Activated T-helper 17 cell treated with anti-CD3 and anti-CD28 coated beads, Interleukin-2, amount 50 U/mL, for 72 hours (primary cell): ENCODE measurements around the gene CDH5. TPM values are rescaled to one million over a fixed set of nuclear protein-coding genes. Genes with fewer than 3 reads are reported as not detected.

ENCODE experiments used
- ATAC-seq: fragments of 150-1000 bp; cut with Tn5 transposase; replicated peaks from 2 replicates; pipeline ENCODE4 v1.10.0; 2021; ENCODE audit warnings: mild to moderate bottlenecking, moderate library complexity
- H3K27ac Mint-ChIP-seq: one replicate; pipeline ENCODE4 v1.8.0; 2022; ENCODE audit warnings: mixed read lengths
- H3K27me3 Mint-ChIP-seq: one replicate; pipeline ENCODE4 v1.8.0; 2022; ENCODE audit warnings: mixed read lengths
- H3K36me3 Mint-ChIP-seq: one replicate; pipeline ENCODE4 v1.8.0; 2022; ENCODE audit warnings: low read depth, mild to moderate bottlenecking, mixed read lengths
- H3K4me1 Mint-ChIP-seq: one replicate; pipeline ENCODE4 v1.8.0; 2022; ENCODE audit warnings: mixed read lengths
- H3K4me3 Mint-ChIP-seq: one replicate; pipeline ENCODE4 v1.8.0; 2022; ENCODE audit warnings: mild to moderate bottlenecking, mixed read lengths
- H3K9me3 Mint-ChIP-seq: one replicate; pipeline ENCODE4 v1.8.0; 2022; ENCODE audit warnings: mixed read lengths
- total RNA-seq, 2 donors: library from RNA; stranded (reverse); gene quantifications; one replicate each; pipeline ENCODE4 v1.2.3, GENCODE V29; 2022

CDH5 gene
- total RNA-seq, 2 donors from 2014 or later, result not detected

DNA sequence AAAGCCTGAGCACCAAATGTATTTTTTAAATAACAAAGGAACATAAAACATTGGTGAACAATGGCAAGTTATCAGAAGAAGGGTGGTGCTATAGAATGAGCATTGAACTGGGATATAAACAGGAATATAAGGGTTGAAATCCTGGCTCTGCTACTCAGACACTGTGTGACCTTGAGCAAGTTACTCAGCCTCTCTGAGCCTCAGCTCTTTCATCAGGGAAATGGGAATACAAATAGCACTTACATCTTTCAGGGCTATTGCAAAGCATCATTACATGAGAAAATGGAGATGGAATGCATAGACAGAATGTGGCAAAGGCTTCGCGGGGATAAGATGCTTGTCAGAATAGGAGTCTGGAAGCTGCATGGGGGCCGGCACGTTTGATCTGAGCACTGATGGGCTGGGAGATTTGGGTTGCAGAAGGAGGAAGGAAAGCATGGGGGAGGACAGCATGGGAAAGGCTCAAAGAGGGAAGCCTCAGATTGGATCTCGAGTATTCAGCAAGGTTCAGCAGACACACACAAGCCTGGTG, 4.8 kb upstream of the CDH5 start:
- no peaks in the 10 kb centered on the region for H3K36me3 Mint-ChIP-seq
- H3K9me3 Mint-ChIP-seq, result no peaks in the 10 kb centered on the region
- peaks cover 5% of the 10 kb centered on the region for H3K4me1 Mint-ChIP-seq
- peaks cover 53% of the 10 kb centered on the region for H3K27me3 Mint-ChIP-seq
- no peak overlapping the region for H3K27ac Mint-ChIP-seq
- ATAC-seq, result no peak
- H3K4me3 Mint-ChIP-seq, result no peak overlapping the region

DNA sequence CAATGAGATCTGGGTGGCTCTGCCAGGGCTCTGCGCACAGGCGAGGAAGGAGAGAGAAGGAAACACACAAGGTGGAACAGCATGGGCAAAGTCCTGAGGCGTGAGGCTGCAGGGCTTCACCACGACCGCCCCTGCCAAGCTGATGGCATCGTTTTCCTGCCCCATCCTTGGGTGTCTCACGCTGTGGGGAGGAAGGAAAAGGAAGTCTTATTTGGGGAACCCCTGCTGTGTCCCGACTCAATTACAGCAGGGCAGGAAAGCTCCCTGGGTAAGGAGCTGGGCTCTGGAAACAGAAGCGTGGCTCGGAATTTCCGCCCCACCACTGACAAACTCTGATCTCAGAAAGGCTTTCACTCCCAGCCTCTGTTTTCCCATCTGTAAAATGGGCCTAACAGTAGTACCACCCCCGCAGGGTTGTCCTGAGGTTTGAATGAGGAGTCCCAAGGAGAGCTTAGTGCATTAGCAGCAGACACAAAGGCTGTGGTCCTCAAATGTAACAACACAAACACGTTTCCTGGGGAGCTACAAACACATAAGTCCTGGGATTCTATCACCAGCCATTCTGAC, 3.2 kb upstream of the CDH5 start:
- H3K36me3 Mint-ChIP-seq, result no peaks in the 10 kb centered on the region
- H3K27me3 Mint-ChIP-seq, result peaks cover 46% of the 10 kb centered on the region
- no peaks in the 10 kb centered on the region for H3K9me3 Mint-ChIP-seq
- ATAC-seq, result no peak
- H3K27ac Mint-ChIP-seq, result no peak overlapping the region
- no peak overlapping the region for H3K4me3 Mint-ChIP-seq
- H3K4me1 Mint-ChIP-seq, result no peaks in the 10 kb centered on the region

DNA sequence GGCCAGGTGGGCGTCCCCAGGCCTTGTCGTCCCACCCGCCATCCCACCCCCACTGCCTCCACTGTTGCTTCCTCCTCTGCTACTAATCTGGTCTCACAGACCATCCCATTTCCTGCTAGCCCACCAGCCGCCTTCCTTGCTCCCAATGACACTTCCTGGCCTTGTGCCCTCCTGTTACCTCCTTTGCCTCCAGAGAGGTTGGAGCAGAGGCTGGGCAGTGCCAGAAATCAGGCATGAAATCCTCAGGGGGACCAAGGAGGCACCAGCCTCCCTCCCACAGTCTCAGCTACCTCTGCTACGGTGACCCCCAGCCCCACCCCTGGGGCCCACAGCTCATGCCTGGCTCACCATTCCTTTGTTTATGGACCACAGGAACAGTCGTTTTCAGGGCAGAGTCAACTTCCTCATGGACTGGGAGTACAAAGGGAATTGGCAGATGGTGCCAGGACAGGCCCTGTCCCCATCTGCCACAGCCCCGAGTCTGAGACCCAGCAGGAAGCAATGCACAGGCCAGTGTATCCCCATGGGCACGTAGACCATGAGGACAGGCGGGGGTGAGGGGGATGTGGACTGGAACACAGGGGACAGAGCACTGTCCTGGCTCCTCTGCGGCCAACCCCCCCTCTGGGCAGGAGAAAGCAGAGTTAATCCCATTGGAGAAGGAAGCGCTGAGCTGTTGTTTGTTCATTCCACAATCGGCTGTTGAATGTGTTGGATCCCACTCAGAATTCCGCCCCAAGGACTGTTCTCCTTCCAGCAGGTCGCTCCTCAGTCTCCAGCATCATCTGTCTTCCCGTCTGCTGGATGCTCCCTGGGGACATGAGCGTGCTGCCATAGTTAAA, 2.2 kb upstream of the CDH5 start:
- no peak overlapping the region for H3K4me3 Mint-ChIP-seq
- H3K9me3 Mint-ChIP-seq, result no peaks in the 10 kb centered on the region
- H3K36me3 Mint-ChIP-seq, result no peaks in the 10 kb centered on the region
- H3K4me1 Mint-ChIP-seq, result no peaks in the 10 kb centered on the region
- ATAC-seq, result no peak
- peak overlapping the region; percentile 43 for H3K27ac Mint-ChIP-seq
- H3K27me3 Mint-ChIP-seq, result peaks cover 46% of the 10 kb centered on the region

DNA sequence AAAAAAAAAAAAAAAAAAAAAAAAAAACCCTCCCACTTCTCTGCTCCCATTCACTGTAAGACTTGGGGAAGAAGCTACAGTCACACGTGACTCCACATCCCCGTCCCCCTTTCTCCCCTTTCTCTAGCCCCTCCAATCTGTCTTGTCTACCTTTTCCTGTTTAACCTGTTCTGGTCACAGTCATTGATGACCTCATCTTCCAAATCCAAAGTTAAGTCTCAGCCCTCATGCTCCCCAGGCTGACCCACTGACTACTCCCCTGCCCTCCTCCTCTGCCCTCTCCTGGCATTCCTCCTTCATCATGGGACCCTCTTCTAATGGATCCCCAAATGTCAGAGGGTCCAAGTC, 1.6 kb upstream of the CDH5 start:
- no peak for ATAC-seq
- Mint-ChIP-seq H3K36me3 (no peaks in the 10 kb centered on the region), H3K27me3 (peaks cover 42% of the 10 kb centered on the region), H3K9me3 (no peaks in the 10 kb centered on the region), H3K27ac (no peak overlapping the region), H3K4me1 (no peaks in the 10 kb centered on the region), H3K4me3 (no peak overlapping the region)

GRCh38 chr16:66365651-66366050, 840 bp upstream of the CDH5 start:
- no peak for ATAC-seq
- Mint-ChIP-seq H3K36me3 (no peaks in the 10 kb centered on the region), H3K27me3 (peaks cover 45% of the 10 kb centered on the region), H3K4me3 (no peak overlapping the region), H3K9me3 (no peaks in the 10 kb centered on the region), H3K27ac (no peak overlapping the region), H3K4me1 (no peaks in the 10 kb centered on the region)

- H3K4me1 Mint-ChIP-seq, result no peaks in the 10 kb centered on the region
- peaks cover 26% of the 10 kb centered on the region for H3K27me3 Mint-ChIP-seq
- H3K27ac Mint-ChIP-seq, result no peak overlapping the region
- no peak for ATAC-seq
- H3K36me3 Mint-ChIP-seq, result no peaks in the 10 kb centered on the region
- no peak overlapping the region for H3K4me3 Mint-ChIP-seq
- no peaks in the 10 kb centered on the region for H3K9me3 Mint-ChIP-seq
Measured at GRCh38 chr16:66367968-66368891, 1.7 kb downstream of the CDH5 start.

DNA sequence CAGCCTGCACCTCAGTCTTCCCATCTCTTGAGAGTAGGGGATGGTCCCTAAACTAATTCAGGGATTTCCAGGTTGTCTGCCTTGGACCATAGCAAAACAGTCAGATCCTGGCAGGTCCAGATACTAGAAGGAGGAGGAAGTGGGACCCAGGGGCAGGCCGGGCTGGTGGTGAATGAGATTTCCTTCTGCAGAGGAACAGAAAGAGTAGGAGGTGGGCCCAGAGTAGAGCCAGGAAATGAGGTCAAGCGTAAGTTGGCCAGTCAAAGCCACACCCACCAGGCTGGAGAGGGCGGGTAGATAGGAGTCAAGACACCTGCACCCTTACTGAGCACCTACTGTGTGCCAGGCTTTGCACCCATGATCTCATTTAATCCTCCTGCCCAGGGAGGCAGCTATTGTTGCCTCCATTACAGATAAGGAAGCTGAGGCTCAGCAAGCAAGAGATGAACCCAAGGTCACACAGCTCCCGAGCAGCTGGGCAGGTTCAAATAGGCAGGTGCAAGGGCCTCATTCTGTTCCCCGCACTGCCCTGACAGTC, 2.6 kb downstream of the CDH5 start:
- Mint-ChIP-seq H3K4me3 (no peak overlapping the region), H3K36me3 (no peaks in the 10 kb centered on the region), H3K27me3 (peaks cover 20% of the 10 kb centered on the region), H3K4me1 (no peaks in the 10 kb centered on the region), H3K9me3 (no peaks in the 10 kb centered on the region), H3K27ac (no peak overlapping the region)
- ATAC-seq, result no peak

DNA sequence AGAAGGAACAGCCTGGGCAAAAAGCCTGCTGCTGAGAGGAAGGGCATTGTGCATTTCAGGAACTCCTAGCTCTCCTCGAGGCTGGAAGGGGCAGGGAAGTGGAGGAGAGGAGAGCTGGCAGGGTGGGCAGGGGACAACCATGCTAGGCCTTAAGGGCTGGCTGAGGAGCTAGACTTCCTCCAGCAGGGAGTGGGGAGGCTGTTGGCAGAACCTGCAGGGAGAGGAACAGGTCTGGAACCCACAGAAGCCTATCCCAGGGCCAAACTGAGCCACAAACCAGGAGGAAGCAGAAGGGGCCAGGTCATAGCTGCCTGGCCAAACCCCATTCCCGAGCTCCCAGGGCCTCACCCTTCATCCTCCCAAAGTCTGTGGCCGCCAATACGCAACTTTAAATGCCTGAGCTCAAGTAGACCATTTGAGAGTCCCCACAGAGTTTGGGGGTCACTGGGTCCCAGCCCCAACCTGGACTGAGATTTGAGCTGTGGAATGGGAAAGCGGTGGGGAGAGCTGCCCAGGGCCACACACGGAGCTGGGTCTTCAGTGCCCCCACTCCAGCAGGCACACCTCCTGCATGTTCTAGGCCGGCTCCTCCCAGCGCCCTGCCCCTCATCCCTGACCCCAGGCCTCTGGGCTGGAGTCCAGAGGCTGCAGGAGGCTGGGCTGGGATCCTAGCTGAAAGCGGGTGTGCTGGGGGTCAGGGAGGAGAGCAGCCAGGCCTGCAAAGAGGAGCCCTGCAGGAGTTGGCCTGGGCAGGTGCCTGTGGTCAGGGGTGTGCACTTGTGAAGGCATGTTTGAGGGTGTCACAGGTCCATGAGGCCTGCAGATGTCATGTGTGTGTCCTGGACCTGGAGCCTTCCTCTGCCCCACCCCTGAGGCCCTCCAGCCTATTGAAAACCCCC, 4.5 kb downstream of the CDH5 start:
- ATAC-seq, result no peak
- no peaks in the 10 kb centered on the region for H3K36me3 Mint-ChIP-seq
- no peaks in the 10 kb centered on the region for H3K9me3 Mint-ChIP-seq
- peaks cover 4% of the 10 kb centered on the region for H3K27me3 Mint-ChIP-seq
- no peaks in the 10 kb centered on the region for H3K4me1 Mint-ChIP-seq
- H3K4me3 Mint-ChIP-seq, result no peak overlapping the region
- H3K27ac Mint-ChIP-seq, result no peak overlapping the region

- no peak for ATAC-seq
- H3K27me3 Mint-ChIP-seq, result peaks cover 4% of the 10 kb centered on the region
- H3K4me1 Mint-ChIP-seq, result no peaks in the 10 kb centered on the region
- no peak overlapping the region for H3K4me3 Mint-ChIP-seq
- H3K27ac Mint-ChIP-seq, result no peak overlapping the region
- H3K9me3 Mint-ChIP-seq, result no peaks in the 10 kb centered on the region
- H3K36me3 Mint-ChIP-seq, result no peaks in the 10 kb centered on the region
Measured at GRCh38 chr16:66372078-66372897, 5.8 kb downstream of the CDH5 start.

- Mint-ChIP-seq H3K4me3 (no peak overlapping the region), H3K9me3 (no peaks in the 10 kb centered on the region), H3K4me1 (no peaks in the 10 kb centered on the region), H3K27me3 (peaks cover 4% of the 10 kb centered on the region), H3K36me3 (no peaks in the 10 kb centered on the region), H3K27ac (no peak overlapping the region)
- ATAC-seq, result no peak
Measured at GRCh38 chr16:66372898-66373155, 6.3 kb downstream of the CDH5 start.

- Mint-ChIP-seq H3K27me3 (peaks cover 4% of the 10 kb centered on the region), H3K36me3 (no peaks in the 10 kb centered on the region), H3K4me3 (no peak overlapping the region), H3K4me1 (no peaks in the 10 kb centered on the region), H3K27ac (no peak overlapping the region), H3K9me3 (no peaks in the 10 kb centered on the region)
- no peak for ATAC-seq
Measured at GRCh38 chr16:66373667-66374066, 7.2 kb downstream of the CDH5 start.

GRCh38 chr16:66374176-66374575, 7.7 kb downstream of the CDH5 start:
- ATAC-seq, result no peak
- Mint-ChIP-seq H3K9me3 (no peaks in the 10 kb centered on the region), H3K27ac (no peak overlapping the region), H3K27me3 (peaks cover 4% of the 10 kb centered on the region), H3K36me3 (no peaks in the 10 kb centered on the region), H3K4me3 (no peak overlapping the region), H3K4me1 (no peaks in the 10 kb centered on the region)

DNA sequence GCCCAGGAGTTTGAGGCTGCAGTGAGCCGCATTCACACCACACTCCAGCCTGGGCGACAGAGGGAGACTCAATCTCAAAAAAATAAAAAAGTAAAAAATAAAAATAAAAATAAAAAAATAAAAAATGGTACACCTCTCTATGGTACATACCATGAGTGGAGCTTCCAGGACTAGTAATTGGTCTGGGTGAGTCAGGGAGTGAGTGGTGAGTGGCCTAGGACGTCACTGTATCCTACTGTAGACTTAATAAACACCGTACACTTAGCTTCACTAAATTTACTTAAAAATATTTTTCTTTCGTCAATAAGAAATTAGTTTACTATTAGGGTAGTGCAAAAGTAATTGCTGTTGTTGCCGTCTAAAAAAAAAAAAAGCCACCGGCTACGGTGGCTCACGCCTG, 9.0 kb downstream of the CDH5 start:
- Mint-ChIP-seq H3K27me3 (peaks cover 3% of the 10 kb centered on the region), H3K27ac (no peak overlapping the region), H3K4me3 (no peak overlapping the region), H3K36me3 (no peaks in the 10 kb centered on the region), H3K4me1 (no peaks in the 10 kb centered on the region), H3K9me3 (no peaks in the 10 kb centered on the region)
- no peak for ATAC-seq
